SHP77 (cell line): ENCODE data around the gene ANTXR1.
A peak's percentile ranks its signal among the peaks of the same experiment; 100 is the strongest.

Source experiments
- DNase-seq, 2 experiments: peaks; one replicate each; lab custom pipeline; 2025; lab: John Stamatoyannopoulos, UW

ANTXR1 gene

GRCh38 chr2:69013142-69013839, at the start of gene ANTXR1:
ANTXR1 (plus strand) TSS chr2:69013179; CDS start chr2:69013500, 321 bp downstream.
- peak; percentile 52 to 64 for DNase-seq

GRCh38 chr2:68964282-68964681, 48.7 kb upstream of the ANTXR1 start:
- no peak for DNase-seq

- no peak for DNase-seq
Observed at GRCh38 chr2:68968221-68968620, 44.8 kb upstream of the ANTXR1 start.

GRCh38 chr2:68969736-68970490, 43.1 kb upstream of the ANTXR1 start:
- DNase-seq: no peak

GRCh38 chr2:68970566-68971265, 42.3 kb upstream of the ANTXR1 start:
- no peak for DNase-seq

- no peak for DNase-seq
Observed at GRCh38 chr2:68971591-68972231, 41.3 kb upstream of the ANTXR1 start.

GRCh38 chr2:68974251-68974650, 38.7 kb upstream of the ANTXR1 start, which contains the start of gene GKN1:
GKN1 (plus strand) TSS chr2:68974636; CDS start chr2:68974678, 42 bp downstream.
- no peak for DNase-seq

- no peak for DNase-seq
Observed at GRCh38 chr2:68974946-68975665, 37.9 kb upstream of the ANTXR1 start.

- no peak for DNase-seq
Observed at GRCh38 chr2:68975844-68976243, 37.1 kb upstream of the ANTXR1 start.

- DNase-seq: no peak
Observed at GRCh38 chr2:68977453-68977852, 35.5 kb upstream of the ANTXR1 start.

GRCh38 chr2:68978098-68978497, 34.9 kb upstream of the ANTXR1 start:
- no peak for DNase-seq

GRCh38 chr2:68980956-68981355, 32.0 kb upstream of the ANTXR1 start:
- no peak for DNase-seq

- no peak for DNase-seq
Observed at GRCh38 chr2:68987021-68987503, 25.9 kb upstream of the ANTXR1 start.

- DNase-seq: no peak
Observed at GRCh38 chr2:68989035-68989434, 23.9 kb upstream of the ANTXR1 start.

- no peak for DNase-seq
Observed at GRCh38 chr2:68992341-68992740, 20.6 kb upstream of the ANTXR1 start.

- no peak for DNase-seq
Observed at GRCh38 chr2:68992933-68993332, 20.0 kb upstream of the ANTXR1 start.

GRCh38 chr2:68993660-68994059, 19.3 kb upstream of the ANTXR1 start:
- DNase-seq: no peak

GRCh38 chr2:68994864-68995263, 18.1 kb upstream of the ANTXR1 start:
- no peak for DNase-seq

GRCh38 chr2:68995916-68996315, 17.1 kb upstream of the ANTXR1 start:
- no peak for DNase-seq

GRCh38 chr2:68997401-68997800, 15.6 kb upstream of the ANTXR1 start:
- DNase-seq: no peak

- DNase-seq: no peak
Observed at GRCh38 chr2:69001879-69002278, 11.1 kb upstream of the ANTXR1 start.
